HG03575 (cell line): ENCODE data around the gene CDKAL1.
A peak's percentile ranks its signal among the peaks of the same experiment; 100 is the strongest.
"Not testable (repeated sequence)": the region's sequence is repeated elsewhere in the genome, so short reads cannot be mapped to it uniquely, and the experiment has no call there.

ENCODE experiments used
- ATAC-seq: cut with Tn5 transposase; IDR thresholded peaks from one replicate; pipeline ENCODE4 v1.9.1; 2021; ENCODE audit not compliant: unreplicated experiment, insufficient number of reproducible peaks, low FRiP score; ENCODE audit errors: extremely low read depth

The CDKAL1 gene

GRCh38 chr6:20916086-20916485 is 381.8 kb downstream of the CDKAL1 start:
- ATAC-seq, result no peak

DNA sequence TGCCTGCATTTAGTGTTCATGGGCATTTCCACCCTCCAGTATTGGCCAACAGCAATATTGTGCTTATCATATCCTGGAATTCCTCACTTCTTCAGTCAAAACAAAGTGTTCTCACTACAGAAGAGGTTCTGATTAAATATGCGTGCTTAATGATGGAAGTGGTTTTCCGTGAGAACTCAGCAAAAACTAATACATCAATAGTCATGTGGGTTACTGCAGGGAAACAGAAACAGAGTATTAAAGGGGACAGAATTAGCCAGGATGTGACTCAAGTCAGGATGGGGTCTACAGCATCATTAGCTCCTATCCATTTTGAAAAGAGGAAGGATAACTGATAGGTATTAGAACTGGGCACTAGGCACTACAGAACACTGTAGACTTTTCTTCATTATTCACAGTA is 384.6 kb downstream of the CDKAL1 start:
- ATAC-seq, result no peak

DNA sequence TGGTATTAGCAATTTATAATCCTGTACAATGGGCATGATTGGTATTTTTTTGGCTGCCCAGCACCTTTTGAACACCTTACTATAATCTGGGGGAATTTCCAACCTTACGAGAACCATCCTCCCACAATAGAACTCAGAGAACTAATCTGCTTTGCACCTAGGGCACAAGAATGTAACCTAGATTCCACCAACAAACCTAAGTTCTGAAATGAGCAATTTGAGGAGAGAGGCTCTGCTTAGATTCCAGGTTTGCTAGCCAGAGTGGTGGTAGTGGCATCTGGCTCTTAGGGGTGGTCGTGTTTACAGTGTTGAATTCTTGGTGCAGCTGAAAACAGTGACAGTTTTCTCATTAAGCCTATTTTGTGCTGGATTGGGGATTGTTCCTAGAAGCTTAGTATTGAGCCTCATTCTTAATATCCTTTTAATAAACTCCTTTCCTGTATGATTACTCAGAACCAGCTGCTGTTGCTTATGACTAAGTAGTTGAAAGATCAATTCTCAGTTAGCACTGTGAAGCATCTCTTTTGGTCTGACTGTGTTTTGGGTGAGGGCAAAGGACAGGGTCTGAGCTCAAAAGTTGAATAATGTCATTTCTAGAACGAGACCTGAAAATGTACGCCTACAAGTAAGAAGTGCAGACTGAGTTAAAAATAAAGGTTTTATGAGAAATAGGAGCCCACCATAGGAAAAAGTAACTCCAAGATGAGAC is 385.6 kb downstream of the CDKAL1 start:
- ATAC-seq, result peak; percentile 77

GRCh38 chr6:20921578-20921977 is 387.3 kb downstream of the CDKAL1 start:
- no peak for ATAC-seq

- ATAC-seq, result no peak
These were observed 388.5 kb downstream of the CDKAL1 start for GRCh38 chr6:20922743-20923142.

- not testable (repeated sequence) for ATAC-seq
These were observed 389.8 kb downstream of the CDKAL1 start for GRCh38 chr6:20924094-20924493.

DNA sequence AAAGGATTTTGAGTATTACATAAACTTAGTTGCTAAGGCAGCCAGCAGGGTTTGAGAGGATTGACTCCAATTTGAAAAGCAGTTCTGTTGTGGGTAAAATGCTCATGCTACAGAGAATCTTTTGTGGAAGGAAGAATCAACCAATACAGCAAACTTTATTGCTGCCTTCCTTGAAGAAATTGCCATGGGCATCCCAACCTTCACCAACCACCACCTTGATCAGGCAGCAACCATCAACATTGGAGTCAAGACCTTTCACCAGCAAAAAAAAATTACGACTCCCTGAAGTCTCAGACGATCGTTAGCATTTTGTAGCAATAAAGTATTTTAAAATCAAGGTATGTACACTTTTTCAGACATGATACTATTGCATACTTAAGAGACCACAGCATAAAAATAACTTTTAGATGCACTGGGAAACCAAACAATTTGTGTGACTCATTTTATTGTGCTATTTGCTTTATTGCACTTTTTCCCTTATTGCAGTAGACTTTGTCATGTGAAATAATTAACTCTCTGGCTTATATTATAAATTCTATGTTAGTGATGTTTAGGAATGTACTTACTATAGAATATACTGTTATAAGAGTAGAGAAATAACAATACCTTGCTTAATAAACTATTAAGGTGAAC is 390.8 kb downstream of the CDKAL1 start:
- ATAC-seq, result no peak

DNA sequence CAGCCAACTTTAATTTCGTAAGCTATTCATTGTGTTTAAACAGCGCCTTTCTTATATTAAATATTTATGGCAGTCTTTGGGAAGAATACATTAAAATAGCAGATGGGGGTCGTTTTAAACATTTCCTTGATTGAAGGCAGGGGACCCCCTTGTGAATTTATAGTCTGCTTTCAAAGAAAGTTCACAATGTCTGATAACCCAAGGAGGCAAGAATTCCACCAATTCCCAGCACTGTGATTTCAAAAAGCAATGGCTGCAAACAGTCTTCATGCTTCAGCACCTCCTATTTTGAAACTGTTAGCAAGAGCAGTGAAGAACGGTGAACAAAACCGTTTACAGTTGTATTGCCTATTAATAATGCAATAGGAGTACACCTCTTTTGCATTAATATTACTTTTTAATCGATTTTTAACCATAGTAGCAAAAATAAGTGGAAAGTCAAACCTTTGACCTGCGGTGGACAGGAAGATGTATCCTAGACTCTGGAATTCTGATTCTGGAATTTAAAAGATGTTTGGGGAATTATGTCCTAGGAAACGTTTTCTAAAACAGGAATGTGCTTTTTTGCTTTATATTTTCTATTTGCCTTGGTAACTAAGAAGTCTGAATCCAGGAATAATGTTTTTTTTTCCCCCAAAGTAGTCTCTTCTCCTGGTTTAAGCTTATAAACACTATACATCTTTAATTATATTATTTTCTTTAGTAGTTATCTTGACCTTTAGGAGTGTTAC is 393.0 kb downstream of the CDKAL1 start:
- ATAC-seq, result no peak

GRCh38 chr6:20929283-20929682 is 395.0 kb downstream of the CDKAL1 start:
- ATAC-seq, result no peak

- no peak for ATAC-seq
These were observed 396.8 kb downstream of the CDKAL1 start for GRCh38 chr6:20931093-20931492.

- no peak for ATAC-seq
These were observed 397.5 kb downstream of the CDKAL1 start for GRCh38 chr6:20931772-20932171.

- no peak for ATAC-seq
These were observed 398.0 kb downstream of the CDKAL1 start for GRCh38 chr6:20932284-20932683.

DNA sequence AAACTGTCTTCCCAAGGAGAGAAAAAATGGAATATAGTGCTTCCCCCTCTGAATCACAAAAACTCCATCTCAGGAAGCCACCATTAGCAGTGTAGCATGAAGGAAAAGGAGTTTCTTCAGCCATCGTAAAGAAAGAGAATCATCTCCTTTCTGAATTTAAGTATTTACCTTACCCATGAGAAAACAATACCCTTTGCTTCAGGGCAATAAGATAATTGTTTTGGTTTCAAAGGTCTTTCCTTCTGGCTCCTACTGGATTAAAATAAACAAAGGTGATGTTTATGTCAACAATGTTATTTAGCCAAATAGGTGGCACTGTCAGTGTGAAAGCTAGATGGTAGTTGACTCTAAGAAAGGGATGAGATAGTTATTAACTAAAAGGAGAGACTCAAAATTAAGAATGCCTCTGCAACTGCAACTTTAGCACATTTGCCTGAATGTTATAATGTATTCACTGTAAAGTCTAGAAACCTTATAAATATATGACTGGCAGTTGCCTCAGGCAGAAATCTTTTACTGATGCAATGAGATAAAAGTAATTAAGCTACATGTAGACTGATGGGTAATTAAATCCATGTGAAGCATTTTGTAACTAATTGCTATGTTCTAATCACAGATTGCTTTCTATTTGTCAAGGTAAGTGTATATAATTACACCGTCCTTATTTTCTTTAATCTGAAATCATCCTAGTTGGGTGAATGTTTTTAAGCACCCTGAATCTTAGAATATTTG is 399.0 kb downstream of the CDKAL1 start:
- ATAC-seq, result no peak

- ATAC-seq, result no peak
These were observed 402.7 kb downstream of the CDKAL1 start for GRCh38 chr6:20936949-20937348.

DNA sequence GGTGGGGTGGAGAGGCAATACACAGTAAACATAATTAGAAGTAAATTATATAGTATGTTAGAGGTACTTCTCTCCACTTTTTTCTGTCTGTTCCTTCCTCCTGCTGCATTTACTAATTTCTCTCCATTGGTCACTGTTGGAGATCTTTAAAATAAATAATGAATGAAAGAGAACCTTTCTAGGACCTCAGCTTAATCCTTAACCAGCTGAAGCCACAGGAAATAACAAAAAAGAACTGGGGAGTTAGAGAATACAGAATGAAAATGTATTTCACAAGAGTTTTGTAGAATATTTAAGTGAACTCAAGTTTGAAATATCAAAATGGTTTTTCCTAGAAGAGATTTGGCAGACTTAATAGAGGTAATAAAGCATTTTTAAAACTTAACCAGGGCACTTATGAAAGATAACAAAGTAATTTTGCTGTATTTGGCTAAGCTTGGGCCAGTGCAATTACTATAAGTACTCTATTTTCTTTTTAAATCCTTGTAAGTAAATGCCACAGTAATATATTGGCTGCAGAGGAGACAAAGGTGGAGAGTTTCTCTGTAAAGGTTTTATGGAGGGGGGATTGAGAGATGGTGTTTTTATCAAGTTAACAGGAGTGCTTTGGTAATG is 405.0 kb downstream of the CDKAL1 start:
- no peak for ATAC-seq

GRCh38 chr6:20943040-20943627 is 408.9 kb downstream of the CDKAL1 start:
- ATAC-seq, result no peak

GRCh38 chr6:20943922-20944321 is 409.7 kb downstream of the CDKAL1 start:
- ATAC-seq, result no peak

GRCh38 chr6:20946022-20946421 is 411.8 kb downstream of the CDKAL1 start:
- peak; percentile 77 for ATAC-seq

GRCh38 chr6:20946890-20947289 is 412.6 kb downstream of the CDKAL1 start:
- ATAC-seq, result no peak
